ENCODE measurements around the gene SLFN12L.
"Not testable (repeated sequence)": the region's sequence is repeated elsewhere in the genome, so short reads cannot be mapped to it uniquely, and the experiment has no call there.

Gene SLFN12L

DNA sequence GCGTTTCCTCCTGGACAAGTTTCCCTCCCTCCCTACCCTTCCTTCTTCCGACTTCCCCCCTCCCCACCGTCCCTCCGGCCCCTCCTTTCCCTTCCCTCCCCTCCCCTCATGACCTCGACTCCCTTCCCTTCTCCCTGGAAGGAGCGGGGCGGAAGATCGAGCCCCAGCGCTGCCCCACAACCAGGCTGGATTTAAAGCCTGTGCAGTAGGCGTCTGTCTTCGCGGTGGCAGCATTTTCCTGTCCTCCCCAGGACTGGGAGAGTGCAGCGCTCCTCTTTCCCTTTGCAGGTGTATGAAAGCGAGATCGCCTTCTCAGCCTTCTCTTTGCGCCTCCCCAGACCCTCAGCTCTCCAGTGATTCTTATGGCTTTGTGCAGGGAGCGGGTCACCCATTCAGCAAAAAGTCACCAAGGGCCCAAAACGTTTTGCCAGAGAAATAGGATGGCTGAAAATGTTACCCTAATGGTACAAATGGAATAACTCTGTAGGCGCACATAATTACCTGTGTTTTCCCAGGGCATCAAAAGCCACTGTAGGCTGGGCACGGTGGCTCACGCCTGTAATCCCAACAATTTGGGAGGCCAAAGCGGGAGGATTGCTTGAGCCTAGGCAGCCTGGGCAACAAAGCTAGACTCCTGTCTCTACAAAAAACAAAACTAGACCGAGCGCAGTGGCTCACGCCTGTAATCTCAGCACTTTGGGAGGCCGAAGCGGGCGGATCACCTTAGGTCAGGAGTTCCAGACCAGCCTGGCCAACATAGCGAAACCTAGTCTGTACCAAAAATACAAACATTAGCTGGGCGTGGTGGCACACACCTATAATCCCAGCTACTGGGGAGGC is 40.8 kb downstream of the SLFN12L start:
- DNase-seq (ENCODE audit: low read depth) = no peak

GRCh38 chr17:35493040-35493439 is 44.4 kb downstream of the SLFN12L start:
- DNase-seq (ENCODE audit: low read depth) = no peak

DNA sequence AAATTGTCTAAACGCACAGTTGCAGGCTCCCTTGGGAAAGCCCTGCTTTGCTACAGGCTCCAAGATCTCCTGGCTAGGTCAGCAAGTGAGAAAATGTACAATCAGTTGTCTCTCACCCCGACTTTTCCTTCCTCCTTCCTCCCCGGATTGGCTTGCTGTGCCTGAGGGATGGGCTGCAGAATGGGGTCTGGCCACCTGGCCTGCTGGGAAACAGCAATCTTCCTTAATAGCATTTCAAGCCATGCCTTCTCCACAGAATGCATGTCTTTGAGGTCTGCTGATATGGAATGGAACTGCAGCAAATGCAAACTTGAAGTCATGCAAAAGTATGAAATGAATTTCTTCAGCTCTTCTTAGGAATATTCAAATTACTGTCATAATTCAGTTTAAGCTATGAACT is 46.1 kb downstream of the SLFN12L start:
- DNase-seq (ENCODE audit: low read depth) = no peak

DNA sequence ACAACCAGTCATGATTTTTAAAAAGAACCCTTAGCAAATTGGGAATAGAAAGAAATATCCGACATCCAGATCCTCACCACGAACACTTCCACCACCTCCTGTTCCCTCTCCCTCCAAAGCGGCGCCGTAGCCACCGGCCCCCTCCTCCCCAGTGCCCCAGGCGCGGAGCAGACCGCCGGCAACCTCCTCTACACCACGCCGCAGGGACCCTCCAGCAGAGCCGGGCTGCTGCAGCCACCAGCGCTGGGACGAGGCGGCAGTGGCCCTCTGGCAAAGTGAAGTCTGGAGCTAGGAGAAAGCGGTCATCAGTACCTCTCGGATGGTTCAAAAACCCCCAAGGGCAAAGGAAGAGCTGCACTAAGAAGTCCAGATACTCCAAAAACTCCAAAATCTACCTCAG is 47.5 kb downstream of the SLFN12L start:
- DNase-seq (ENCODE audit: low read depth) = no peak

DNA sequence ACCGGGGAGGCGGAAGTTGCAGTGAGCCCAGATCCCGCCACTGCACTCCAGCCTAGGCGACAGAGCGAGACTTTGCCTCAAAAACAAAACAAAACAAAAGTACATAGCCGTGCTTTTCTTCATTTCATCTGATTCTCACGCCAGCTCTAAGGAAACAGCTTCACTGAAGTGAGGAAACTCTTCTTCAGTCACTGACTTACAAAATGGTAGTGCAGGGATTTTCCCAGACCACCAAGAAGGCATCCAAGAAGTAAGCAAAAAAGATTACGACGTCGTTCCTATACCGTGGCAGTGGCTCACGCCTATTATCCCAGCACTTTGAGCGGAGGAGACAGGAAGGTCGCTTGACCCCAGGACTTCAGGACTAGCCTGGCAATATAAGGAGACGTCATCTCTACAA is 48.5 kb downstream of the SLFN12L start:
- DNase-seq (ENCODE audit: low read depth) = no peak

- DNase-seq (ENCODE audit: low read depth) = peak; percentile 82
Measured at GRCh38 chr17:35486920-35487732, 50.4 kb downstream of the SLFN12L start.

GRCh38 chr17:35479271-35479670 is 58.2 kb downstream of the SLFN12L start:
- DNase-seq (ENCODE audit: low read depth) = no peak

DNA sequence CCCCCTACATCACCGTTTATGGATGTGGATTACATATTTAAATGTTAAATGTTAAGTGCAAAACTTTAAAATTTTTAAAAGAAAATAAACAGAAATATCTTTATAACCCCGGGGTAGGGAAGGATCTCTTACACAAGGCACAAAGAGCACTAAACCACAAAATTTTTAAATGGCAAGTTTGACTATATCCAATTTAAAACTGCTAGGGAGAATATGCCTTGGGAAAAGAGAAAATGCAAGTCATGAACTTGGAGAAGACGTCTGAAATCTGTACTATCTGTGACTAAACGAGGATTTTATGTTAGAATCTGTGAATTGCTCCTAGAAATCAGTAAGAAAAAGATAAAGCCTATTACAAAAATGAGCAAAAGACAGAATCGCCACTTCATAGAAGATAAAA is 60.2 kb downstream of the SLFN12L start:
- DNase-seq (ENCODE audit: low read depth) = no peak

DNA sequence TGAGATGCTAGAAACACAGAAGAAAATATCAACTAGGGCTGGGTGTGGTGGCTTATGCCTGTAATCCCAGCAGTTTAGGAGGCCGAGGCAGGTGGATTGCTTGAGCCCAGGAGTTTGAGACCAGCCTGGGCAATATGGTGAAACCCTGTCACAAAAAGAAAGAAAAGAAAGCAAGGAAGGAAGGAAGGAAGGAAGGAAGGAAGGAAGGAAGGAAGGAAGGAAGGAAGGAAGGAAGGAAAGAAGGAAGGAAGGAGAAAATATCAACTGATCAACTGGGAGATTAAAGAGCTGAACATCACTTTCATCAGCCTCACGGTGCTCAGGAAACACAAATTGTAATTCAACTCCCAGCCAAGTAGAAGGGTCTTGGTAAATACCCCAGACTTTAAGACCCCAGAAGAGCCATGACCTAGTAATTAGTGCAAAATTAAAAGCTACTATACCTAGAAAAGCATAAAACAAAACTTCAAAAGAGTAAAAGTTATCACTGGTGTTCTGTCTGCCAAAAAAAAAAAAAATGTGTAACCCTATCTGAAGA is 61.1 kb downstream of the SLFN12L start:
- no peak for DNase-seq (ENCODE audit: low read depth)

- no peak for DNase-seq (ENCODE audit: low read depth)
Measured at GRCh38 chr17:35468475-35468874, 69.0 kb downstream of the SLFN12L start.

DNA sequence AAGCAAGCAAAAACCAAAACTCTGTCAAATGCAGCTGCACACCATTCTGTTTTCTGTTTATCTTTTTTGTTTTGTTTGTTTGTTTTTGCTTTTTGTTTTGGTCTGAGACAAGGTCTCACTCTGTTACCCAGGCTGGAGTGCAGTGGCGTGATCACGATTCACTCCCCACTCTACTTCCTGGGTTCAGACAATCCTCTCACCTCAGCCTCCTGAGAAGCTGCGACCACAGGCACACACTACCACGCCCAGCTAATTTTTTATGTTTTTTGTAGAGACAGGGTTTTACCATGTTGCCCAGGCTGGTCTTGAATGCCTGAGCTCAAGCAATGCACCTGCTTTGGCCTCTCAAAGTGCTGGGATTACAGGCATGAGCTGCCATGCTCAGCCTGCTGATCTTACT is 69.7 kb downstream of the SLFN12L start:
- no peak for DNase-seq (ENCODE audit: low read depth)

GRCh38 chr17:35460354-35460851 is 77.1 kb downstream of the SLFN12L start:
- DNase-seq (ENCODE audit: low read depth) = peak; percentile 26

- DNase-seq (ENCODE audit: low read depth) = not testable (repeated sequence)
Measured at GRCh38 chr17:35454035-35454434, 83.4 kb downstream of the SLFN12L start.

DNA sequence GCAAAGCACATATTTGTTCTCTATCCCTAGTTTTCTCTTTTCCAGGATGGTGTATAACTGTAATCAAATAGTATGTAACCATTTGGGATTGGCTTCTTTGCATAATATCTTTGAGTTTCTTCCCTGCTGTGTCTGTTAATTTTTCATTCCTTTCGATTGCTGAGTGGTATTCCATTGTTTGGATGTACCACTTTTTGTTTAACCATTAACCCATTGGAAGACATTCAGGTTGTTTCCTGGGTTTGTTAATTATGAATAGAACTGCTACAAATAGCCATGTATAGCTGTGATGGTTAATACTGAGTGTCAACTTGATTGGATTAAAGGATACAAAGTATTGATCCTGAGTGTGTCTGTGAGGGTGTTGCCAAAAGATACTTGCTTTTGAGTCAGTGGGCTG is 84.3 kb downstream of the SLFN12L start:
- DNase-seq (ENCODE audit: low read depth) = no peak

DNA sequence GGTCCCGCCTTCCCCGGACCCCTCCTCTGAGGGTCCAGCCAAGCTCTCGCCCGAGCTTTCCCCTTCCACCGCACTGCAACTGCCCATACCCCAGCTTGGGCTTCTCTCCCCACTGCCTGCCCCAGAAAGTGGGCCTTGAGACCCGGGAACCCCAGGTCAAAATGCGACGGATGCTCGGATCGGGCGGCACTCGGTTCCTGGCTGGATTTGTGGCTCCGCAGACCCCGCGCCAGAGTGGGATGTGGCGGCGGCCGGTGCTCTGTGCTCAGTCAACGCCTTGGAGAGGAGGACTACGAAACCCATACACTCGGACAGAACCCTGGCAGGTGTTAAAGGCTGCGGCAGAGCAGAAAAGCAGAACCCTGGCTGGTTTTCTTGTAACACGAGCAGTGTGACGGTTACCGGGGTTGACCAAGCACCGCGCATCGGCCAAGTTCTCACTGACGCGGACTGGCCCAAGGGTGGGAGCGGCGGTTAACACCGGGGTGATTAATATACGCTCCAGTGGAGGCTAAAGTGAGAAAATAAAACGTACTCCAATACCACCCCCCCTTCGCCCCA is 88.0 kb downstream of the SLFN12L start:
- DNase-seq (ENCODE audit: low read depth) = no peak

DNA sequence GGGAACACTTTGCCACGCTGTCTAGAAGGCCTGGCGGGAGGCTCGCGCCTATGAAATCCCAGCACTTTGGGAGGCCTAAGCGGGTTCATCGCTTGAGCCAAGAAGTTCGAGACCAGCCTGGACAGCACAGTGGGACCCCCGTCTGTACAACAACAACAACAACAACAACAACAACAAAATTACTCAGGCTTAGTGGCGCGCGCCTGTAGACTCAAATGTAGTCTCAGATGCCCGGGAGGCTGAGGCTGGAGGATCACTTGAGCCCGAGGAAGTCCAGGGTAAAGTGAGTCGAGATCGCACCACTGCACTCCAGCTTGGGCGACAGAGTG is 88.6 kb downstream of the SLFN12L start:
- no peak for DNase-seq (ENCODE audit: low read depth)

GRCh38 chr17:35448214-35448898 is 89.1 kb downstream of the SLFN12L start, which contains the start of gene SLFN13:
Gene SLFN13, minus strand, starts transcription at chr17:35448766. Its CDS starts 3,086 bp downstream, at chr17:35445680.
- DNase-seq (ENCODE audit: low read depth) = peak; percentile 83

DNA sequence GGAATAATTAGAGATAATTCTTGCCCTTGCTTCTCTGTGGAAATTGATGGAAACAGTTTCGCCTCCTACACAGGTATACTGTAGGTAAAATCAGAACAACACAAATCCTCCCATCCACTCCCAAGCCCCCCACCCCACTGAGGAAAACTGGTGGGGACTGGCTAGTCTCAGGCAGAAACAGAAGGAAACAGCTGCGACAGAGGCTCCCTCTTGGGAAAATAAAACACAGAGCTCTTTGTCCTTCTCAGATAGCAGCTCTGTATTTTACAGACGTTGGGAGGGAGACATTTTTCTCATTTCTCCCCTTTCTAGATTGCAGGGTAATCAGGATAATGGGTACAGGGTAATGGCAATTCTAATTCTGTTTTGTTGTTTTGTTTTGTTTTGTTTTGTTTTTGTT is 90.0 kb downstream of the SLFN12L start:
- DNase-seq (ENCODE audit: low read depth) = no peak

DNA sequence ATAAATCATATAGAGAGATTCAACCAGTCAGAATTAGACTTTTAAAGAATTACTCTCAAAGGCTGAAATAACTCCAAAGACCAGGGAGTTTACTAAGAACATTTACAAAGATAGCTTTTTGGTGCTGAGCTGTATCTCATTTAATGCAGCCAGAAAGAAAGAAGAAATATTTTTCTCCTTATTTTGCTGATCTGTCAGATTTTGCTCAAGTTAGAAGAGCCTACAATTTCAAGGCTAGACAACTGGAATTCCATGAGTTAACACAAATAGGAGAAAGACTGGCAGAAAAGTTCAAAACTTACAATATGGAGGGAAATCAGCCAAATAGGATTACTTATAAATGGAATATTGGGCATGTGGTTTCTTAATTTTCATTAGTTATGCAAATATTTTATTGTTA is 99.0 kb downstream of the SLFN12L start:
- no peak for DNase-seq (ENCODE audit: low read depth)

DNA sequence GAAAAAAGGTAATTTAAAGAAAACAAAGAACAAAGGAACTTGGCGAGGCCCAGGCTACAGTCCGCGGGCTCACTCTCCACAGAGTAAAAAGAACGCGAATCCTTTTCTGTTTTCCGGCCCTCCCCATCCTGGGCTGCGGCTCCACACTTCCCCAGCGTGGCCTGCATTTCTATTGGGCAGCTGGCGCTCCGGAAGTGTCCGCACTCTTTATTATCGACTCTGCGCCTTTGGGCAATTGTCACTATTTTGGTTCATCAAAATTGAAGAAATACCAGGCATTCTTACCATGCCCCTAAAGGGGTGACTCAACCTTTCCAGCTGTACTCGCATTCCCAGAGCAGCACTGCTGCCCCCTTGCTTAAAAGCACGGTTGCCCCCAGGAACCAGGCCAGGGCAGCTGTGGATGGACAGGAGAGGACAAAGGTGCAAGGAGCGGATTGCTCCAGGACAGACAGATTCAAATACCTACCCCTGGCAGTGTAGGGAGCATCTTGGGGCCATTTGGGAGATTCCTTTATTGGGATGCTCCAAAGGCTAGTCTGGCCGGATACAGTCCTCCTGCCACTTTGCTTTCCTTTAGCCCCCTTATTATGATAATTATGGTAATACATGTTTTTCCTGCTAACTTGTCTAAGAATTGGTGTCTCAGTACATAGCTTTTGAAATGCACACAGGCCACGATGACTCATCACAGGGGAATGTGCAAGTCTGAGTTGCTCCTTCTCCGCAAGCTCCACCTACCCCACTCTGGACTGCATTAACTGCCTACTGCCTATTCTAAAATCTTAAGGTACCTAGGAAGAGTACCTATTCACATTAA is 104.2 kb downstream of the SLFN12L start:
- DNase-seq (ENCODE audit: low read depth) = peak; percentile 47

Measured in activated T-helper 9 cell treated with anti-CD3 and anti-CD28 coated beads, Interleukin-2, amount 50 U/mL, for 16 hours (primary cell).